GM21717 (cell line): ENCODE data around the gene PHLDA3.
A peak's percentile ranks its signal among the peaks of the same experiment; 100 is the strongest.

Experiments used
- ATAC-seq: cut with Tn5 transposase; IDR thresholded peaks from one replicate; pipeline ENCODE4 v1.9.1; 2021; ENCODE audit warnings: mild to moderate bottlenecking, moderate library complexity; ENCODE audit not compliant: unreplicated experiment

Gene PHLDA3

DNA sequence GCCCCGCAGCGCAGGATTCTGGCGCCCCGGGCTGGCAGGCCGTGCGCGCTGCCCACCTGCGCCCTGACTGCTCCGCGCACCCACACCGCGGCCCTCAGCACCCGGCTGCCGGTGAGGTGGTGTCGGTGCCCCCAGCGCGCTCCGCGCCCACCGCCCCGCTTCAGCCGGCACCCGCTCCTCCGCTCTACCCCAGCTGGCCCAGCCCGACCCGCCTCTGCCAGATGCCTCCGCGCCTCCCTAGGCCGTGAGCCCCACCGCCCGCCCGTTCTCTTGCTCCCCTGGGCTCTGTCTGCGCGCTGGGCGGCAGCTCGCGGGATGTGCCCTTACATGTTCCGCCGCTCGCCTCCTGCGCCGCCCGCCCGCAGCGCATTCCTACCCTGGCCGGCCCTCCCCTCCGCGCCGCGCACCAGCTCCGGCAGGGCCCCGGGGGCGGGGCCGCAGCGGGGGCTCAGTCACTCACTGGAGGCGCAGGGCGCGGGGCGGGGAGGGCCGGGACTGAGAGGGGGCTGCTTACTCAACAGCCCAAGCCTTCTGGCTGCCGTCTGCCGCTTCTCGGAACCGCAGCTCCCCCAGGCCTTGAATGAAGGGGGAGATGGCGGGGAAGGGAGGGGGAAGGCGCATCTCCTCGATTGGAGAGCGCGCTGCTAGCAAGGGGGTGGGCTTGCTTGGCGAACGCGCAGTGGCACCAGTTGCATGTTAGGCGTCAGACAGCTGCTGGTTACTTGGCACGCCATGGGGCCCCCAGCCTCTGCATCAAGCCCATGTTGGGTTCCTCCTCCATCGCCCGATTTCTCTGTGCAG lies at the start of gene PHLDA3:
Gene PHLDA3, minus strand, starts transcription at position 345 of the 801 bp plus-strand sequence. CDS start 402 bp downstream, outside the sequence.
- ATAC-seq, result peak; percentile 75

DNA sequence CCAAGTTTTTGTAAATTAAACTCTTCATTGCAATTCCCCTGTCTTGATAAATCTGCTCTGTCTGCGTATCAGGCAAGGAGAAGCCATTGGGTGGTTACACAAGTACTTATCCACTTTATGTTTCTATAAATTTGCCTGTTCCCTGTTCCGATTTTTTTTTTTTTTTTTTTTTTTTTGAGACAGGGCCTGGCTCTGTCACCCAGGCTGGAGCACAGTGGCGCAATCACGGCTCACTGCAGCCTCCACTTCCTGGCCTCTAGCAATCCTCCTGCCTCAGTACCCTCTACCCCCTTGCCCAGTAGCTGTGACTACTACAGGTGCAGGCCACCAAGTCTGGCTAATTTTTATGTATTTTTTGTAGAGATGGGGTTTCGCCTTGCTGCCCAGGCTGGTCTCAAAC lies 49.1 kb upstream of the PHLDA3 start:
- ATAC-seq, result no peak

GRCh38 chr1:201517631-201518030 lies 48.6 kb upstream of the PHLDA3 start:
- ATAC-seq, result no peak

- no peak for ATAC-seq
Measured at GRCh38 chr1:201516511-201517127, 47.6 kb upstream of the PHLDA3 start.

GRCh38 chr1:201515895-201516294 lies 46.9 kb upstream of the PHLDA3 start:
- no peak for ATAC-seq

DNA sequence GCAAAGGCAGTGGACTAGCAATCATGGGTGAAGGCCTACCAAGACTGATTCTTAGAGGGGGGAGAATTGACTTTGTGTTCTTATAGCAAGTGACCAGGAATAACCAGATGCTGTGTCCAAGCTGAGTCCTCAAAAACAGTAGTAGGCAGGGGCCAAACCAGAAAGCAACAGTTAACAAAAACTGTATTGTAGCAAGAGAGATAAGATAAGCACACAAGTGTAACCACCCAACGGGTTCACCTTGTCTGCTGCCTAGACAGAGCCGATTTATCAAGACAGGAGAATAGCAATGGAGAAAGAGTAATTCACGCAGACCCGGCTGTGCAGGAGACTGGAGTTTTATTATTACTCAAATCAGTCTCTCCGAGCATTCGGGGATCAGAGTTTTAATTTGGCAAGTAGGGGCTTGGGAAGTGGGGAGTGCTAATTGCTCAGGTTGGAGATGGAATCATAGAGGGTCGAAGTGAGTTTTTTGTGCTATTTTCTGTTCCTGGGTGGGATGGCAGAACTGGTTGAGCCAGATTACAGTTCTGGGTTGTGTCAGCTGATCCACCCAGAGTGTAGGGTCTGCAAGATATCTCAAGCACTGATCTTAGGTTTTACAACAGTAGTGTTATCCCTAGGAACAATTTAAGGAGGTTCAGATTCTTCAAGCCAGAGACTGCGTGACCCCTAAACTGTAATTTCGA lies 46.2 kb upstream of the PHLDA3 start:
- no peak for ATAC-seq

DNA sequence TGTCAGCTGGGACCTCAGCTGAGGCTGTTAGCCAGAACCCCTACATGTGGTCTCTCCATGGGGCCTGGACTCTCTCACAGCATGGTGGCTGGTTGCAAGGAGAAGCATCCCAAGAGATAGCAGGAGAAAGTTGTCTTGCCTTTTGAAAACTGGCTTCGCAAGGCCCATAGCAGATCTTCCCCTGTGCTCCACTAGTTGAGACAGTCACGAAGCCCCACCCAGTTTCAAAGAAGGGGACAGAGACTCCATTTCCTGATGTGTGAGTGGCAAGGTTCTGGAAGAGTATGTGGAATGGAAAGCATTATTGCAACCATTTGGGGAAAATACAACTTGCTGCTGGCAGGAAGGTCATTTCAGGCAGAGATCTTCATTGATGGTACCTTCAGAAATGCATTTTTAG lies 45.5 kb upstream of the PHLDA3 start:
- ATAC-seq, result no peak

- no peak for ATAC-seq
Measured at GRCh38 chr1:201513498-201514243, 44.7 kb upstream of the PHLDA3 start.

DNA sequence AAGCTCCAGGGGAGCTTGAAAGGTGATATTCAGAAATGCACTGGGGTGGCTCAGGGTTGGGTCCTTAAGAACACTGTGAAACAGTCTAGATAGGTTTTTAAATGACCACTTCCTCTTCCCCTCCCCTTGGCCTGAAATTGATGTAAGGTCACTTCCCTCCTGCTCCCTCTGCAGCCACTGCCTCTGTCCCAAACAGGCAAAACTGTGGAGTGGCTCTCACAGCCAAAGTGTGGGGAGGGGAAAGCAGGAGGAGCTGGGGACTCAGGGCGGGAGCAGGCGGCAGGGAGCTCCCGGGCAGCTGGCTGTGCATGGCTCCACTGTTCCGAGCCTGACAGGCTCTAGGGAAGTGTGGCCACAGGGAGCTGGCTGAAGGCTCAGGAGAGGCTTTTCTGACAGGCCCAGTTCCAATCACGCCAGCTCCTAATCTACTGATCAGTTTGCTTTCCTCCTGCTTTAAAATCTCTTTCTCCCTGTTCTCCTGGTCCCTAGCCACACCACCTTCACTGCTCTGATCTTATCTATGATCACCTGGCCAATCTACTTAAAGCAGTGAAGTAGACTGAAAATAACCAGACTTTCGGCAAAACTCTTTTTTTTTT lies 43.1 kb upstream of the PHLDA3 start:
- no peak for ATAC-seq

DNA sequence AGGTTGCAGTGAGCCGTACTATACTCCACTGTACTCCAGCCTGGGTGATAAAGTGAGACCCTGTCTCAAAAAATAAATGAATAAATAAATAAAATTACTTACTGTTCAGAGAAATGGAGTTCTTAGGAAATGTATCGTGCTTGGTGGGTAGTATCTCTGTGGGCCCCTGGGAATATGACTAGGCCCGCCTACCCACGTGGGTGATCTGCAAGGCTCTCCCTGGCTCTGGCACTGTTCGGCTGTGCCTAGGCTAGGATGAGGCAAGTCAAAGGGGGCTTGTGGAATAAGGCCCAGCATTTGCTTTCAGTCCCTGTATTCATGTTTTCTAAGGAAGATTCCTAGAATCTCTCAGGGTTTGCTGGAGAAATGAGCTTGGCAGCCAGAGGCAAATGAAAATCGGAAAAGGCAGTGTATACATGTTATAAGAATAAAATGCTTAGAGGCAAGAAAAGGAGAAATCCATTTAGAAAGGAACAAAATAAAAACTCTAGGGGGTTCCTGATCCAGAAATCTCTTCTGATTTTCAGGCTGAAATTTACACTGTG lies 42.5 kb upstream of the PHLDA3 start:
- ATAC-seq, result no peak

- ATAC-seq, result no peak
Measured at GRCh38 chr1:201510734-201511133, 41.7 kb upstream of the PHLDA3 start.

- ATAC-seq, result no peak
Measured at GRCh38 chr1:201509601-201510374, 40.8 kb upstream of the PHLDA3 start.

DNA sequence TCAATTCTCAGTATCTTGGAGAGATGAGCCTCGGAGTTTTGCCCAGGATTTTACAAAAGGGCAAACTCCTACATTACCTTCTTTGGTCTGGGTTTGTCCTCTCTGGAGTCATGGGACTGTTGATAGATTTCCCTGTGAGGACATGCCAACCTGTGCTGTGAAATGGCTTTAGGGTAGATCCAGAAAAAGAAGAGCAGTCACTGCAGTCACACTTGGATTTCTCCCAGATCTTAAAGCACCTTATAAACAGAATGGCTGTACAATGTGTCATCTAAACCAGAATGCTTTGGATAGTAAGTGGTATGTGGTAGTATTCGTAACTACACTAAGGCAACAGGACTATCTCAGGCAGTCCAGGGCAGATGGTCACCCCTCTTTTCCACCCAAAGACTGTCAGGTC lies 39.8 kb upstream of the PHLDA3 start:
- no peak for ATAC-seq

DNA sequence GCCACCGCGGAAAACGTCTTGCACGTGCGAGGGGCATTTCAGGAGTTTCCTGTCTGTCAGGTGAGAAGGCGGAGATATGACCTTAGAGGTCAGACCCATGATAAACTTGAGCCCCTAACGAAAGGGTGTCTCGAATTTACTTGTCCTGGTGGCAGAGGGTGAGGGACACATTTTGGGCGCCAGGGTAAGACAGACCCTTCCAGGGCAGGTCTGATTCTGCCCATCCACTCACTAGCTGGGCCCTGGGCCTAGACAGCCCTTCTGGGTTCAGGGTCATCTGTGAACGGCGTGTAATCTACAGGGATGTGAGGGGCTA lies 38.3 kb upstream of the PHLDA3 start:
- ATAC-seq, result no peak

GRCh38 chr1:201506557-201507359 lies 37.8 kb upstream of the PHLDA3 start, which contains the start of gene CSRP1:
TSS of gene CSRP1 (minus strand) at chr1:201507123. CDS start at chr1:201496303, 10,820 bp downstream.
- peak; percentile 80 for ATAC-seq

- no peak for ATAC-seq
Measured at GRCh38 chr1:201506092-201506491, 37.1 kb upstream of the PHLDA3 start.

GRCh38 chr1:201505503-201505890 lies 36.5 kb upstream of the PHLDA3 start:
- no peak for ATAC-seq

GRCh38 chr1:201504799-201505502 lies 36.0 kb upstream of the PHLDA3 start:
- ATAC-seq, result no peak
